HL-60/S4 (cell line): ENCODE results near the gene CPNE4.

Experiments
- in situ Hi-C: fragments of 300-500 bp; cut with MboI; formaldehyde crosslinking; loops from 2 replicates; pipeline ENCODE4 v1.14.3; 2022; ENCODE audit warnings: low sequenced_read_pairs

The CPNE4 gene

GRCh38 chr3:131630097-131630496 is 404.7 kb downstream of the CPNE4 start:
- in situ Hi-C loops = no loop called here

GRCh38 chr3:131623431-131623830 is 411.4 kb downstream of the CPNE4 start:
- in situ Hi-C loops = no loop called here

- in situ Hi-C loops = no loop called here
Observed at GRCh38 chr3:131622726-131623125, 412.1 kb downstream of the CPNE4 start.

GRCh38 chr3:131620977-131621376 is 413.8 kb downstream of the CPNE4 start:
- in situ Hi-C loops = no loop called here

- in situ Hi-C loops = no loop called here
Observed at GRCh38 chr3:131619821-131620220, 415.0 kb downstream of the CPNE4 start.

GRCh38 chr3:131616719-131617118 is 418.1 kb downstream of the CPNE4 start:
- in situ Hi-C loops = no loop called here

GRCh38 chr3:131612745-131613144 is 422.1 kb downstream of the CPNE4 start:
- in situ Hi-C loops = no loop called here

GRCh38 chr3:131610174-131610573 is 424.6 kb downstream of the CPNE4 start:
- in situ Hi-C loops = no loop called here

GRCh38 chr3:131608741-131609140 is 426.1 kb downstream of the CPNE4 start:
- in situ Hi-C loops = no loop called here

GRCh38 chr3:131608296-131608695 is 426.5 kb downstream of the CPNE4 start:
- in situ Hi-C loops = no loop called here

- in situ Hi-C loops = no loop called here
Observed at GRCh38 chr3:131605916-131606315, 428.9 kb downstream of the CPNE4 start.

- in situ Hi-C loops = no loop called here
Observed at GRCh38 chr3:131602011-131602779, 432.6 kb downstream of the CPNE4 start.

- in situ Hi-C loops = no loop called here
Observed at GRCh38 chr3:131597816-131598215, 437.0 kb downstream of the CPNE4 start.

- in situ Hi-C loops = no loop called here
Observed at GRCh38 chr3:131596884-131597283, 437.9 kb downstream of the CPNE4 start.

GRCh38 chr3:131591394-131592014 is 443.3 kb downstream of the CPNE4 start:
- in situ Hi-C loops = no loop called here

GRCh38 chr3:131586277-131586676 is 448.5 kb downstream of the CPNE4 start:
- in situ Hi-C loops = no loop called here

GRCh38 chr3:131582438-131582837 is 452.4 kb downstream of the CPNE4 start:
- in situ Hi-C loops = no loop called here

GRCh38 chr3:131568460-131568859 is 466.4 kb downstream of the CPNE4 start:
- in situ Hi-C loops = no loop called here

- in situ Hi-C loops = no loop called here
Observed at GRCh38 chr3:131564812-131565211, 470.0 kb downstream of the CPNE4 start.

- in situ Hi-C loops = no loop called here
Observed at GRCh38 chr3:131561511-131561910, 473.3 kb downstream of the CPNE4 start.

- in situ Hi-C loops = no loop called here
Observed at GRCh38 chr3:131560795-131561194, 474.0 kb downstream of the CPNE4 start.

- in situ Hi-C loops = loop anchor here (10.0 kb wide), 1 partner anchor 469 kb away; no protein-coding TSS in a partner anchor
Observed at GRCh38 chr3:131555456-131555855, 479.4 kb downstream of the CPNE4 start.
